OCI-LY3 (cell line): ENCODE data around the gene TTC39A.

Source experiments
- CTCF ChIP-seq: fragments of 200-600, 300-600 bp; sonication (generic); IDR thresholded peaks from 2 replicates; pipeline ENCODE4 v1.5.1; 2014; ENCODE audit warnings: antibody characterized with exemption, low read length, low read depth
- EZH2phosphoT487 ChIP-seq: fragments of 200-600 bp; shearing (Covaris generic); IDR thresholded peaks from 2 replicates; pipeline ENCODE4 v1.6.1; 2018; ENCODE audit warnings: antibody characterized with exemption, mixed run types, low read depth

GRCh38 chr1:51312718-51313117, 17.6 kb downstream of the TTC39A start:
- no peak for TF ChIP-seq CTCF
- no peak for TF ChIP-seq EZH2phosphoT487
